ENCODE data around the gene TAC3.

GRCh38 chr12:57058454-57058853, 42.1 kb upstream of the TAC3 start:
- no peak for TF ChIP-seq CTCF (IDR thresholded peaks at IDR 0.05)
- TF ChIP-seq POLR2A (IDR thresholded peaks at IDR 0.05) = no peak
